AG04449 (cell line): ENCODE data around the gene NTM.
A peak's percentile ranks its signal among the peaks of the same experiment; 100 is the strongest.

Source experiments
- CTCF ChIA-PET: fragments of 350-600 bp; formaldehyde crosslinking; extraction: SDS; loops from one replicate; lab custom pipeline; 2021; ENCODE audit warnings: antibody characterized with exemption; lab: Yijun Ruan, JAX
- POLR2A ChIA-PET: fragments of 400-600, 350-600 bp; formaldehyde crosslinking; extraction: SDS; loops from one replicate; lab custom pipeline; 2020; ENCODE audit warnings: antibody characterized with exemption, inconsistent platforms; lab: Yijun Ruan, JAX
- DNase-seq: peaks from one replicate; pipeline ENCODE4 v3.0.0-alpha.2; 2010; ENCODE audit warnings: low read depth, low spot score
- H3K4me3 ChIP-seq: 2 replicates; pipeline ENCODE4 v1.5.1; 2011; ENCODE audit warnings: low read depth, mild to moderate bottlenecking, control low read depth, low read length
- TF ChIP-seq, protein P1 (sequence below): IDR thresholded peaks from one replicate; pipeline ENCODE4 v1.5.1; 2011; ENCODE audit warnings: mild to moderate bottlenecking, moderate library complexity, low read length, control low read depth, inconsistent platforms; ENCODE audit not compliant: insufficient read depth; ENCODE audit errors: missing control alignments

The NTM gene

DNA sequence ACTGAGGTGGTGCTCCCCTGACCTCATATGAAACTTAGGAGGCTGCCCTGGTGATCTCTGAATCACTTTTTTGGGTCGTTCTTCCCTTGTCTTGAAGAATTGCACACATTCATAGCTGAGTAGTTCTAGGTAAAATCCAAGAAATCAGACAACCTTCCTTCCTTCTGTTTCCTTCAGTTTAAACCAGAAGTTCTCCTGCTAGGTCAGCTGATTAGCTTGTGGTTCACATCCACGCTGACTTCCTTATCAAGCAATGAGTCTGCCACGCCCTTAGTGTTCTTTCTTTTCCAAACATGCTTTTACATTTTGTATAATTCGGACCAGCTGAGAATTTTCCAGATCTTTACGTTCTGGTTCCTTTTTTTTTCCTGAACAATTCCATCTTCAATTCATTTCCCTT lies 892.8 kb downstream of the NTM start:
- DNase-seq, result no peak
- ChIA-PET POLR2A (no interaction called here), CTCF (interaction anchor here (0.7 kb wide), 1 partner anchor 16 kb away, joined by 4 read pairs; no protein-coding TSS in a partner anchor)
- TF ChIP-seq, protein P1, sequence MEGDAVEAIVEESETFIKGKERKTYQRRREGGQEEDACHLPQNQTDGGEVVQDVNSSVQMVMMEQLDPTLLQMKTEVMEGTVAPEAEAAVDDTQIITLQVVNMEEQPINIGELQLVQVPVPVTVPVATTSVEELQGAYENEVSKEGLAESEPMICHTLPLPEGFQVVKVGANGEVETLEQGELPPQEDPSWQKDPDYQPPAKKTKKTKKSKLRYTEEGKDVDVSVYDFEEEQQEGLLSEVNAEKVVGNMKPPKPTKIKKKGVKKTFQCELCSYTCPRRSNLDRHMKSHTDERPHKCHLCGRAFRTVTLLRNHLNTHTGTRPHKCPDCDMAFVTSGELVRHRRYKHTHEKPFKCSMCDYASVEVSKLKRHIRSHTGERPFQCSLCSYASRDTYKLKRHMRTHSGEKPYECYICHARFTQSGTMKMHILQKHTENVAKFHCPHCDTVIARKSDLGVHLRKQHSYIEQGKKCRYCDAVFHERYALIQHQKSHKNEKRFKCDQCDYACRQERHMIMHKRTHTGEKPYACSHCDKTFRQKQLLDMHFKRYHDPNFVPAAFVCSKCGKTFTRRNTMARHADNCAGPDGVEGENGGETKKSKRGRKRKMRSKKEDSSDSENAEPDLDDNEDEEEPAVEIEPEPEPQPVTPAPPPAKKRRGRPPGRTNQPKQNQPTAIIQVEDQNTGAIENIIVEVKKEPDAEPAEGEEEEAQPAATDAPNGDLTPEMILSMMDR, result no peak
- no peak overlapping the region for H3K4me3 ChIP-seq

DNA sequence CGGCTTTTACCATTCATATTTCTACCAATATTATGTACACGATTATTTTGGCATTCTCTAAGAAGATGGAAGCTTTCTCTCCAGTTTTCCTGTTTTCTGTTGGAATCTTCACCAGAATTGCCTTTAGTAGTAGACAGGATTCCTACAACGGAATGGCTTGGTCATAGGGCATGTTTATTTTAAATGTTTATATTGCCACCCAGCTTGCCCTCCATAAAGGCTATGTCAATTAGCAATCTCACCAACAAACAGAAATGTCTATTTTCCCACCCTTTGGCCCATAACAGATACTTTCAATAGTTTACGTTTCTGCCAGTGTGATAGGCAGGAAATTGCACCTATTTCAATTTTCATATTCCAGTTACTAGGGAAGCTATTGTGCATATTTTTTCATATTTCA lies 893.5 kb downstream of the NTM start:
- CTCF ChIA-PET, result interaction anchor here (0.7 kb wide), 1 partner anchor 16 kb away, joined by 4 read pairs; no protein-coding TSS in a partner anchor
- H3K4me3 ChIP-seq, result no peak overlapping the region
- POLR2A ChIA-PET, result no interaction called here

DNA sequence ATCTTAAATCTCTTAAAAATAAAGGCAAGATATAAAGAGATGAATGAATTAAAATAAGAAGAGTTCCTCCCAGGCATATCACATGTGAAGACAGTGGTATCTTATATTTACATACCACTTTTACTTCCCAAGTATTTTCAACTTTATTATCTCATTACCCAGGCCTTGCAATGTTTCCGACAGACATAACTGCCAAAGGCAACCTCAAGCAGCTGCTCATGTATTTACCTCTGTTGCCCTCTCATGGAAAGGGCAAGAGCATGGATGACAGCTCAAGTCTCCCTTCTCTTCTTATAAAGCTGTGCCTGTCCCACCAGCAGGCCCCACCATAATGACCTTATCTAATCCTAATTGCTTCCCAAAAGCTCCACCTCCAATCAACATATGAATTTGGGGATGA lies 894.2 kb downstream of the NTM start:
- no peak overlapping the region for H3K4me3 ChIP-seq
- CTCF ChIA-PET, result interaction anchor here (0.7 kb wide), 1 partner anchor 14 kb away, joined by 3 read pairs; no protein-coding TSS in a partner anchor
- DNase-seq, result no peak
- POLR2A ChIA-PET, result no interaction called here
- TF ChIP-seq, protein P1, result no peak

More for the DNA sequence above, 893.5 kb downstream of the NTM start:
- no peak for DNase-seq
- TF ChIP-seq, protein P1, result no peak

DNA sequence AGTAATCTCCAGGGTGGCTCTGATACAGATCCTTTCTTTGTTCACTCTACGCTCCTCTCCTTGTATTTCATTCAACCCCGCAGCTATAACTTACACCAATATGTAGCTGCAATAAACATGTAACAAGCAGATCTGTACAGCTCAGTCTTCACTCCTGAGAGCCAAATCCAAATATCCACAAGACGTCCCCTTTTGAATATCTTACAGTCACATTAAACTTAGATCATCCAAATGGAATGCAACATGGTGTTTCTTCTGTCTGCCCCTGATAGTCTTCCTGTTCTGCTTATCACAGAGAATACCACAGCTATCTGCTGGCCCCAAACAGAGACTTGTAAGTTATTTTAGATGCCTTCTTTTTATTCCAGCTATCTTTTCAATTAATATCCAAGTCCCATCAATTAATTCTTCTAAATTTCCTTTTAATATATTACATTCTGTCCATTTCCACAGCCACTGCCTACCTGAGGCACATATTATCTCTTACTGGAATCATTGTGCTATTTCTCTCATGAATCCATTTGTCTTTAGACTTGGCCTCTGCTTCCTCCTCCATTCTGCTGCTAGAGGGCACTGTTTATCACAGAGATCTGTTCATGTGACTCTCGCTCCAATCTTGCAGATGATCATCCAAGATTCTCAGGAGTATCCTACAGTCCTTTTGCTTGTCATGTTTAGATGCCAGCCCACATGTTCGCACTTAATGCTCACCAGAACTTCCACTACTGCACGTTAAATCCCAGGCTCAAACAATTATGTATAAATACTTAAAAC lies 908.6 kb downstream of the NTM start:
- CTCF ChIA-PET, result interaction anchor here (0.7 to 2.6 kb wide), 30 partner anchors 8 to 715 kb away, joined by 3 to 17 read pairs (median 4); no protein-coding TSS in a partner anchor
- POLR2A ChIA-PET, result interaction anchor here (0.6 kb wide), 1 partner anchor 124 kb away, joined by 3 read pairs; no protein-coding TSS in a partner anchor
- DNase-seq, result no peak
- H3K4me3 ChIP-seq, result no peak overlapping the region
- TF ChIP-seq, protein P1, result peak; percentile 57

DNA sequence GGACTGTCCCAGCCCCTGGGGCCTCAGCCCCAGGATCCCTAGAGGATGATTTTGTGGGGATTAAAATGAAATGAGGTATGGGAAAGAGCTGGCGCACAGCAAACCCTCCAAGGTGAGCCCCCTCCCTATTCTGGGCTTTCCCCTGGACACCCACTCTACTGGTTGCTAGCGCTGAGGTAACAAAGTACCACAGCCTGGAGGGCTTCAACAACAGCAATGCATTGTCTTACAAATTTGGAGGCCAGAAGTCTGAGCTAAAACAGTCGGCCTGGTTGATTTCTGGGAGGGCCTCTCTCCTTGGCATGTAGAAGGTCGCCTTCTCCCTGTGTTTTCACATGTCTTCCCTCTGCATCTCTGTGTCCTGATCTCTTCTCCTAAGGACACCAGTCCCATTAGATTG lies 913.6 kb downstream of the NTM start:
- POLR2A ChIA-PET, result no interaction called here
- TF ChIP-seq, protein P1, result no peak
- CTCF ChIA-PET, result no interaction called here
- H3K4me3 ChIP-seq, result no peak overlapping the region
- no peak for DNase-seq

DNA sequence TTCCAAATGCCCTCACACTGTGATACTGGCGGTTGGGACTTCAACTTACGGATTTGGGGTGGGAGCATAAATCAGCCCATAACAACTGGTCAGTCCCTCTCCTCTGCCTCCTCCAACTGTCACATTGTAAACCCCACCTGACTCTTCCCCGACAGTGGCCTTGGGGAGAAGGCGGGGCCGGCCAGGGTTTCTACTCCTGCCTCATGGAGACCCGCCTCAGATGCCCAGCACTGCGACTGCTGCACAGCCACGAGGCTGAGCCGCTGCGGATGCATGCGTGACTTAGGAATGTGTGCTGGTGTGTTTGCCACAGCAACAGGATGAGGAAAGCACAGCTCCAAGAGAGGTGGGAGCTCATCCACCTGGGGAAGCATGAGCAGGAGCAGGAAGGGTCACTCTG lies 914.2 kb downstream of the NTM start:
- H3K4me3 ChIP-seq, result no peak overlapping the region
- ChIA-PET CTCF (no interaction called here), POLR2A (no interaction called here)
- DNase-seq, result no peak
- TF ChIP-seq, protein P1, result no peak
